Fibroblast of gingiva (primary cell): Measurements from ENCODE around the gene VIM.
"Not testable (repeated sequence)": the region's sequence is repeated elsewhere in the genome, so short reads cannot be mapped to it uniquely, and the experiment has no call there.

ENCODE experiments used
- DNase-seq: peaks from one replicate; pipeline ENCODE4 v3.0.0-alpha.2; 2011; ENCODE audit warnings: low read depth

VIM gene

DNA sequence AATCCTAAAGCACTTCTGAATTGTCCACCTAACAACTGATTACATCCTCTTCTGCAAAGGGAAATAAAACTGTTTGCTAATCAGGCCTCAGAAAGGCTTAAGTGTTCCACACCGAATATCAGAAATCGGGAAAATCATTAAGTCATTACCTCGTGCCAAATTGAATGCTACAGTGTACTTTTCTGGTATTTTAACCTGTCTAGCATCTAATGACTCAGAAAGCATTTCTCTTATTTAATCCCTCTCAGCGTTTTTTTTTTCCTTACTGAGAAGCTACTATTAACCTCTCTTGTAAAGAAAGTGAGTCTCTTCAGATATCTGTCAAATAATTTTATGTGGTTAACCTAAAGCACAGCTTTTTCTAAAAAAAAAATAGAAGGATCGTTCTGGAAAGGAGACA lies 28.6 kb downstream of the VIM start:
- DNase-seq: no peak

DNA sequence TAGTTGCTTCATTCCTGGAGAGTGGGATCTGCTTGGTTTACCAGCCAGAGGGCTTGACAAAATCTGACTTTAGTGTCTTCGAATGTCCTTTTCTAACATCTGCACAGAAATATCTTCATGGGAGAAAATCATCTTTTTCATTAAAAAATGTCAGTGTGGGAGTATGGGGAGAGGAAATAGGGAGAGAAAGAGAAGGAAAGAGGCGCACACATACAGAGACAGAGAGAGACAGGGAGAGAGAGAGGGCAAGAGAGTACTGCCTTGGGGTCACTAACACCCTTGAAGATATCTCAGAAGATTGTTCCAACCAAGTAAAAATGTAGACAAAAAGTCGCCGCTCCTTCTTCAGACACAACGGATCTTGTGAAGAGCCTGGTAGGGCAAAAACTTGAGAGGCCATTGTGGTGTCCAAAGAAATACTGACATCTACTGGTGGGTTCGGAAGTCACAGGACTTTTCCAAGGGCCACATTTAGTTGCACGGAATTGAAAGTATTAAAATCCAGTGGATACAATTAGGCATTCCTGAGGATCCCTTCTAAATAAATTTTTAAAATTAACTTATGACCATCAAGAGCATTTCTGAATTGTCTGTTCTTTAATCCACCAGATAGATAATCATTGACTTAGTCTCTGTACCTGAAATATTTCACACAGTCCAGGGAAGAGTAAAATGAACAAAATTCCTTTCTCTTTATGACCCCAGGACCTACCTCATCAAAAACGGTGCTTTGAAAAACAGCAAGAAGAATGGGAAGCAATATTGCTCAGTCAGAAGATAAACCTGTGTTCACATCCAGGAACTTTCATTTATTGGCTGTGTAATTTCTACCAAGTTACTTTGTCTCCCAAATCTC lies 29.7 kb downstream of the VIM start:
- DNase-seq: peak; percentile 75

DNA sequence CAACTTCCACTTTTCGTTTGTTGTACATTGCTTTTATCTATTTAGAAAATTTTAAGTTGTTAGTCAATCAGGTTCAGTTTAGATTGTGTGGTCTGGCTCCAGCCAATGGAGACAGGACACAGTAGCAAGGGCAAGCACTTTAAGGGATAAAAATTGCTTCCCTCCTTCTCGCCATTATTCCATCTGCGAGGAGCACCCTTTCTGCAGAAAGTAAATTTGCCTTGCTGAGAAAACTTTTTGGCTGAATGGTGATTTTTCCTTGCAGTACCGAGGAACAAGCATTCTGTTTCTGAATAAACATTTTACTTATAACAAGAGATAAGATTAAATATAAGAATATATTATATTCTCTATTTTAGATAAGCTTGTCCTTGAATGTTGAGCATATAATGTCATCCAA lies 34.5 kb downstream of the VIM start:
- DNase-seq: no peak

DNA sequence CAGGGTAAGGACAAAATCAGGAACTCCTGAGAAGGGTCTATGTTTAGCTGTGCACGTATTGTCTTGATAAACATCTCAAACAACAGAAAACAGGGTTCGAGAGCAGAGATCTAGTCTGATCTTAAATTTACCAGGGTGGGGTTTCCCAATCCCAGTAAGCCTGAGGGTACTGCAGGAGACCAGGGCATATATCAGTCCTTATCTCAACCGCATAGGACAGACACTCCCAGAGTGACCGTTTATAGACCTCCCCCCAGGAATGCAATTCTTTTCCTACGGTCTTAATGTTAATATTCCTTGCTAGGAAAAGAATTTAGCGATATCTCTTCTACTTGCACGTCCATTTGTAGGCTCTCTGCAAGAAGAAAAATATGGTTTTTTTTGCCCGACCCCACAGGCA lies 35.5 kb downstream of the VIM start:
- DNase-seq: no peak

DNA sequence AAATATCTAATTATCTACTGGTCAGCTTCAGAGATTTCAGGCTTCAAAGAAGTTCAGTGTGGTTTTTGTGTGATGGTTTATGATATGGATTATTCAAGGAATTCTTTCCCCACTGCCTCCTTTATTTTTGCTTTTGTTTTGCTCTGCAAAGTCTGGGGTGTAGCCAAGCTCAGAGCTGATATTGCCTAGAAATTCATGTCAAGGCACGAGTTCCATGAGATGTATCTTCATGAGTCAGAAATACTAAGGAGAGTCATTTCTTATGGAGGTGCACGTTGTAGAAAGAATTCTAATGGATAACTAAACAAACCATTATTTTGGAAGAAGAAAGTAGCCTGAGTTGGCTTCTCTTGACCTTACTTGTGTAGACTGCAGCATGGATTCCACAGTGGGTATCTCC lies 37.4 kb downstream of the VIM start:
- DNase-seq: no peak

DNA sequence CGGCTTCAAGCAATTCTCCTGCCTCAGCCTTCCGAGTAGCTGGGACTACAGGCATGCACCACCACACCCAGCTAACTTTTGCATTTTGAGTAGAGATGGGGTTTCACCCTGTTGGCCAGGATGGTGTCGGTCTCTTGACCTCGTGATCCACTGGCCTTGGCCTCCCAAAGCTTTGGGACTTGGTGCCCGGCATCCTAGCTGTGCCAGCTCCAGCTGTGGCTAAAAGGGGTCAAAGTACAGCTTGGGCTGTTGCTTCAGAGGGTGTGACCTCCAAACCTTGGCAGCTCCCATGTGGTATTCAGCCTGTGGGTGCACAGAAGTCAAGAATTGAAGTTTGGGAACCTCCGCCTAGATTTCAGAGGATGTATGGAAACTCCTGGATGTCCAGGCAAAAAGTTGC lies 38.5 kb downstream of the VIM start:
- not testable (repeated sequence) for DNase-seq

DNA sequence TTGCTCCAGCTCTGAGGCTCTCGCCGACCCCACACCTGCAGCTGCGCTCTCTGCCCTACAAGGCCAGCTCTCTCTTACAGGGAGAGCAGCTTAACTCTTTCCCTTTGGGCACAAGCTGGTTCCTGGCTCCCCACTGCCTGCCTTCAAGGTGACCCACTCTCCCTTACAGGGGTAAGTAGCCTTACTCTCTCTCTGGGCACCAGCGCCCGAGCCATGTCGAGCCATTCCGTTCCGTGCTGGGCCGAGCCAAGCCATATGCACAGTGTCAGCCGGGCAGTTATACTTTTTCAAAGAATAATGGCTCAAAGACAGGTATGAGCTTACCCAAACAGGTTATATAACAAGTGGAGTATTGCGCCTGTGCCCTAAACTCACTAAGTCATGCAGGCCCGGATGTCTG lies 44.6 kb downstream of the VIM start:
- DNase-seq: no peak

DNA sequence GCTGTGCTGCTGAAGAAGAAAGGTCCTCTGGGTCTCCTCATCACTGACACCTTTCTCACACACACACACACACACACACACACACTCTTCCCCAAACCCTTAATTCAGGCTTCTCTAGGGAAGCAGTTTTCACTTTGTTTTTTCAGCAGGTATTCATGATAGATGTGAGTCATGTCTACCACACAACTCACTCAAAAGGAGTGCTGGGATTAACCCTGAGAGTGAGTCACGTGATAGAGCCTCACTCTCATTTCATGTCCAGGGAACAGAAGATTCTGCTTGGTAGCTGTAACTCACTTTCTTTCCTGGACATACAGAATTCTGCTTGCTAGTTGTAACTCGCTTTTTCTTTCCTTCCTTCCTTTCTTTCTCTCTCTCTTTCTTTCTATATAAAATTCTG lies 45.4 kb downstream of the VIM start:
- DNase-seq: no peak

DNA sequence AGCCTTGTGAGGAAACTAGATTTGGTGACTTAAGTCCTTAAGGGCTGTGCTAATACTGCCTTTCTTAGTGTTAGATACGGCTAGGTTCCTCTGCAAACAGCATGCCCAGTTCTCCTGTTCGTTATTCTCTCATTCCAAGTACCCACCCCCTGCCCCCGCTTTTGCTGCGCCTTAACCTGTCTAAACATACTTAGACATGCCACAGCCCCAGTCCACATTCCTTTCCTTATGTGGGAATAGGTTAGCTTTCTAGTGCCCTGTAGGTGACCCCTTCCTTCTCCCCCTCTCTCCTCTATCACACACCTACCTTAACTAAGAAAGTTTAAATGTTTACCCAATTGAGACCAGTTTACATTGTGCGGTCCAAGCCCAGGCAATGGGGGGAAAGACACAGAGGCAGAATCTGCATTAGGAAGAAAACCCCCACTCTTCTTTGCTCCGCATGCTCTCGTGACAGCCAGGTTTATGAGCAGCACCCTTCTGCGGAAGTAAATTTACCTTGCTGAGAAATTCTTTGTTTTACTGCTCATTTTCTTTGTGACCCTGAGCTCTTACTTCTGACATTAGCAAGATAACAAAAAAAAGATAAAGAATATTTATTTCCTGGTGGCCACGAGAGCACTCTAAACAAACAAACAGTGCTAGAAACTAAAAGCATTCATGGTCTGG lies 48.8 kb downstream of the VIM start:
- DNase-seq: no peak

DNA sequence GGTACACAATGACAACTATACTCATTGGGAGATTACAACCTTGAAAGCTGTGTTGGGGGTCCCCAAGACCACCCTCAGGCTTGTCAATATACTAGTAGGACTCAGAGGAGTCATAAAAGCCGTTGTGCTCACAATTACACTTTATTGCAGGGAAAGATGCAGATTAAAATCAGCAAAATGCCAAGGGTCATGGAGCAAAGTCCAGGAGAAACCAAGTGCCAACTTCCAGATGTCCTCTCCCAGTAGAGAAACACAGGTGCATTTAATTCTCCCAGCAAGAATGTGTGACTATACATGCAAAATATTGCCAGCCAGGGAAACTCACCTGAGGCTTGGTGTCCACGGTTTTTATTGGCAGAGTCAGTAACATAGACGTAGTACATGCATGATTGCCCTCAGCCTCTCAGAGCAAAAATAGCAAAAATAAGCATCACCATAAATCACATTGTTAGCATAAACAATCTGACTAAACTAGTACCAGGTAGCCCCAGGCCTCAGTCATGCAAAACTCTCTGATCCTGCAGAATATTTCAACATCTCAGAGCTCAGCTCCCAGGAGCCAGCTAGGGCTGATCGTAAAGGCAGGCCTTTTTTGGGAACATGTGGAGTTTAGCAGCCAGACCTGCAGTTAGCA lies 50.7 kb downstream of the VIM start:
- no peak for DNase-seq

DNA sequence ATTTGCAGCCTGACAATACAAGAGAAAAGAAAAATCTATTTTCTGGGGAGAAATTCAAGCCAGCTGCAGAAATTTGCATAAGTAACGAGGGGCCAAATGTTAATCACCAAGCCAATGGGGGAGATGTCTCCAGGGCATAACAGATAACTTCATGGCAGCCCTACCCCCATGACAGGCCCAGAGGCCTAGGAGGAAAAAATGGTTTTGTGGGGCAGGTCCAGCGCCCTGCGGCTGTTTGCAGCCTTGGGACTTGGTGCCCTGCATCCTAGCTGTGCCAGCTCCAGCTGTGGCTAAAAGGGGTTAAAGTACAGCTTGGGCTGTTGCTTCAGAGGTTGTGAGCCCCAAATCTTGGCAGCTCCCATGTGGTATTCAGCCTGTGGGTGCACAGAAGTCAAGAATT lies 54.3 kb downstream of the VIM start:
- no peak for DNase-seq

DNA sequence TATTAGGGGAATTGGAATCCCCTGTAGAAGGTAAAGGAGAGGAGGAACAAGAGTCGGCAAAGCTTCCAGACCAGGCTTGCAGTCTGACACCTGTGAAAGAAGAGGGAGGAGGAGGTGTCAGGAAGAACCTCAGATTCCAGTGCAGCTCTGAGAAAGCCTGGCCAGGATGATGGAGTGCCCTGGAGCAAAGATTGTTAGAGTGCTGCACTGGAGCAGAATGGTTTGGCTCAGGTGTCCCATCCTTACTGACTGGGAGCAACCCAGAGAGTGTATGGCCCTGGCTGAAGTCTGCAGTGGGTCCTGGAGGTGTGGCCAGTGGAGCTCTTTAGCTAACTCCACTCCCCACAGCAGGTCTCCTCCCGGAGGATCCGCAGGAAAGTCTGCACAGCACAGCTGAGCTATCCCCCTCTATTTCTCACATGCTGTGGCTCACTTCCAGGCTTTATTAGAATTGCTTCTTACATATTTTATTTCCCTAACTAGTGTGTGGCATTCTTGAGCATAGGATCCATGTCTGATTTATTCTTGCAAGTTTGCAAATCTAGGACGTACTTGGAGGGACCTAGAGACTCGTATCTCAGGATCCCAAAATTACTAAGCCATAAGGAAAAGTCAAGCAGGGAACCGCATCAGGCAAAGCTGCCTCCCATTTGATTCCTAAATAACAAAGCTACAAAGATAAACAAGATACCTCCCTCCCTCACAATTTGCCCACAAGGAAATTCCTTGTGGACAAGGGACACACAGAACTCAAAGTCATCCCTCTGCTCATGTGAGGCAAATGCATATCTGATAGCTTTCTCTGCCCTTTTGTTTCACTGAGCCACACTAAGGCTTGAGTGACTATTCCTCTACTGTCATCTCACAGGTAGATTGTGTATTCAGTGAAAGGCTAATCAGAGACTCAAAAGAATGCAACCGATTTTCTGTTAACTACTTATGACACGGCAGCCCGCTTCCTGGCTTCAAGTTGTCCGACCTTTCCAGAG lies 58.8 kb downstream of the VIM start:
- DNase-seq: no peak
